ENCODE measurements around the gene ARHGAP21.
"Not testable (repeated sequence)": the region's sequence is repeated elsewhere in the genome, so short reads cannot be mapped to it uniquely, and the experiment has no call there.

The ARHGAP21 gene
- 38.5 to 228 (median 61.2) reads per million in 4 experiments for total RNA-seq

DNA sequence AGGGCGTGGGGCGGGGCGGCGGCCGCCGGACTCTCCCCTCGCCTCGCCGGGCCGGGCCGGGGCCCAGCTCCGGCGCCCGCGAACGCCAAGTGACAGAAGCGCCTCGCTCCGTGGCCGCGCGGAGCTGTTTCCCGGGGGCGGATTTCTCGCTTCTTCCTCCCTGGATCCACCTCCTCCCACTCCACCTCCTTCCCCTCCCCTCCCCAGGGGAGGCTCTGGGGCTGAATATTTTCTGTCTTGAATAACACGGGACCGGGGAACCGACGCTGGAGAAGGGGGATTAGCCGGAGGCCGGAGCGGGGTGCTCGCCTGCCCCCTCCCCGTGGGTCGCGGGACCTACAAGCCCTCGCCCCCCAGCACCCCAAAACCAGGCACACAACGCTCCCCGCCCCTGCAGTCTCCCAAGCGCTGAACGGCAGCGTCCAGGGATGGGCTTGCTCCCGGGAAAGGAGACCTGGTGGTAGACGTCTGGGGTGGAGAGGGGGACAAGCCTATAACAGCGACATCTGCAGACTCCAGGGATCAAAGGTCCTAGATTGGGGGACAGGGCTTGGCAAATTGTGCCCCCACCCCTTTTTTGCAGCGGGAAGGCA is at the start of gene ARHGAP21:
Gene ARHGAP21, minus strand, starts transcription at position 100 of the 593 bp plus-strand sequence. CDS start 1,988 bp downstream, outside the sequence.
- peak; percentile 17 for DNase-seq

DNA sequence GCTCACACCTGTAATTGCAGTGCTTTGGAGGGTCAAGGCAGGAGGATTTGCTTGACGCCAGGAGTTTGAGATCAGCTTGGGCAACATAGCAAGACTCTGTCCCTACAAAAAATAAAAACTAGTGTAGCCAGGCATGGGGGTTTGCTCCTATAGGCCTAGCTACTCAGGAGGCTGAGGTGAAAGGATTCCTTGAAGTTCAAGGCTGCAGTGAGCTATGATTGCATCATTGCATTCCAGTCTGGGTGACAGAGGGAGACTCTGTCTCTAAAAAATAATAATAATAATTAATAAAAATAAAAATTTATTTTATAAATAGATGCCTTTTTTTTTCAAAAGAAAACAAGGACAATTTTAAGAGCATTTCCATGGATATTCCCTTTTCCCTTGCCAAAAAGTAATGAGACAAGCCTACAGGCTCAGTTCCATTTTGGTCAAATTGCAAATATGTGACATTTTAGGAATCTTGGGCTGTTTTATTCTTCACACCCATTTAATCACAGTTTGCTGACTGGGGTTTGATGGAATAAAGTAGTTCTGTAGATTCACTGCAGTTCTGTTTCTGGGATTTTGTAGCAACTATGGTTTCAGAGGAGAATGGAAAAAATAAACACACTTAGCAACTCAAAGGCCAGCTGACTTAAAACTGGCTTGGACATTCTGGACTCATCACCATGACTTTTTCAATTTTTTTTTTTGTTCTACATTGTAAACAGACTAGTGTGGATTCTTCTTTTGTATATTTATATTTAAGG is 48.4 kb upstream of the ARHGAP21 start:
- DNase-seq: no peak

GRCh38 chr10:24764991-24765390 is 41.3 kb upstream of the ARHGAP21 start:
- DNase-seq: not testable (repeated sequence)

GRCh38 chr10:24762966-24763623 is 39.4 kb upstream of the ARHGAP21 start:
- no peak for DNase-seq

GRCh38 chr10:24762161-24762924 is 38.7 kb upstream of the ARHGAP21 start:
- DNase-seq: no peak

DNA sequence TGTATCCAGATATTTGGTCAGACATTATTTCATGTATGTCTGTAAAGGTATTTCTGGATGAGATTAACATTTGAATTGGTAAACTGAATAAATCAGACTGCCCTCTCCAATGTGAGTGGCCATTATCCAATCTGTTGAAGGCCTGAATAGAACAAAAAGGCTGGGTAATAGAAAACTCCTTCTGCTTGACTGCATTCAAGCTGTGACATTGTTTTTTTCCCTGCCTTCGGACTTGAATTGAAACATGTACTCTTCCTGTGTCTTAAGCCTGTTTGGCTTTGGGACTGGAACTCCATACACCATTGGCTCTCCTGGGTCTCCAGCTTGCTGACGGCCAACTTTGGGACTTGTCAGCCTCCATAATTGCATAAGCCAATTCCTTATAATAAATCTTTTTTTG is 36.0 kb upstream of the ARHGAP21 start:
- DNase-seq: no peak

GRCh38 chr10:24758254-24758653 is 34.6 kb upstream of the ARHGAP21 start:
- not testable (repeated sequence) for DNase-seq

DNA sequence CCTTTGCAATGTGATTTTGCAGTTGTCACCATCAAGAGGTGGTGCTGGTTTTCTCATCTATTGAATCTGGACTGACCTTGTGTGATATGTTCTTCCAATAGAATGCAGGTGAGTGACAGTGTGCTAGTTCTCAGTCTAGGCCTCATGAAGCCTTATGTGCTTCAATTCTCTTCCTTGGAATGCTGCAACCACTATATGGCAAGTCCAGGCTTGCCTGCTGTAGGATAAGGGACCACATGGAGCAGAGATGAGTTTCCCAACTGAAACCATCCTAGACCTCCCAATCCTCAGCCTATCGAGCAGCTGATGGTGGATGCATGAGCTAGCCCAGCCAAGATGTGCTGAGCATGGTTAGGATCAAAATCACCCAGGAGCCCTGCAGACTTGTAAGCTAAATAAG is 32.6 kb upstream of the ARHGAP21 start:
- no peak for DNase-seq

DNA sequence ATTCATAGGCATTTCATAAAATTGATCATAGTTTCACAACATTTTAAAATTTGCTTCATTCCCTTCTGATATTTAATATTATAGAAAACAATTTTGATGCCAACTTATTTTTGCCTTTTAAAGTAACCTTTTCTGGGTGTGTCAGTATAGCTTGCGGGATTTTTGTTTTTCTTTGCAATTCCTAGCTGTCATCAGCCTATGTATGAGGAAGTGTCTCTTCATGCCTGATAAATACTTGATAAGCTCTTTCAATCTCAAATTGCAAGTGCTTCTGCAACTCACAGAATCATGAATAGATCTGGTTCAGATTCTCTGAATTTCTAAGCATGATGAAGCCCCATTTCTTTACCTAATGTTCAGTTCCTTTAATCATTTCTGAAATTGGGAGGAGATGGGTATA is 28.0 kb upstream of the ARHGAP21 start:
- DNase-seq: no peak

- no peak for DNase-seq
Measured at GRCh38 chr10:24750695-24751094, 27.0 kb upstream of the ARHGAP21 start.

DNA sequence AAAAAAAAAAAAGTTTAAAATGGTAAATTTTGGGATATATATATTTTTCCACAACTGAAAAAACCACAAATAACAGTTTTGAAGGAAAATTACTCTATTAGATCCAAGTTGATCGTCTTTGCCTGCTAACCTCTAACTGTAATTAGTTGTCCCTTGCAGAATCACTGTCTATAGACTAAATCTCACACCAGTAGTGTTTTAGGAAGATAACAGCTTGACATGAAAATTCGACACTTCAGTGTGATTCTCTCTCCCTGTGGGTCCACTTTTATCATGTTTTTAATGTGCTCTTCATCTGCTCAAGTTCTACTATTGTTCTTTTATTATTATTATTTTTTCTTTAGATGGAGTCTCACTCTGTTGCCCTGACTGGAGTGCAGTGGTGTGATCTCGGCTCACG is 24.5 kb upstream of the ARHGAP21 start:
- DNase-seq: no peak

DNA sequence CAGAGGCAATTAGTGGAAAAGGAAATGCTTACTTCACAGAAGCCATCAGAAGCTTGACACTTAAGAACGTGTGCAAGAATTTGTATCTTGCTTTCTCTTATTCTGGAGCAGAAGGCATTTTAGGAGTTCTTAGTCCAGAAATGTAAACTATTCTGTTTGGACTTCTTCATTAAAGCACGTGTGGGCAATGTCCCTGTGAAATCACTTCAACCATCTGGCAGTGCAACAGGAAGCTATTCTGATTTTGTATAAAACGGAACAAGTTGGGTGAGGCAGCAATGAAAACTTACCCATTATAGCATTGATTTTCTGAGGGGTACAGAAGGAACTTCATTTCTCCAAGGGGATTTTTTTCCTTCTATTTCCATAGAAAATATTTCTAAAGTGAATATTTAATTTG is 21.3 kb upstream of the ARHGAP21 start:
- DNase-seq: no peak

GRCh38 chr10:24740714-24741113 is 17.0 kb upstream of the ARHGAP21 start:
- no peak for DNase-seq

GRCh38 chr10:24737001-24737400 is 13.3 kb upstream of the ARHGAP21 start:
- DNase-seq: no peak

DNA sequence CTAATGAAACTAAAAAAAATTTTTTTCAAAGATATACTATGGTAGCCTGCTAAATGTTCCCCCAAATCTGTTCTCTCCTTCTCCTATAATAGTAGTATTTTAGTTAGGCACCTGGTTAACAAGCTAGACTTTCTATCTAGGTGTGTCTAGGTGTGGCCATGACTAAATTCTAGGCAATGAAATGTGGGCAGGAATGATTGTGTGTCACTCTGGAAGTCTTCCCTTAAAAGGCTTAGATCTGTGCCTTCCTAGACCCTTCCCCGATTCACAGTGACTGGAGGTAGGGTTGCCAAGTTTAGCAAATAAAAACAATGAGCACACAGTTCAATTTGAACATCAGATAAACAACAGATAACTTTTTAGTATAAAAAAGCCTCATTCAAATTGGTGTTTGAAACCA is 8.3 kb upstream of the ARHGAP21 start:
- no peak for DNase-seq

- DNase-seq: no peak
Measured at GRCh38 chr10:24730811-24731210, 7.1 kb upstream of the ARHGAP21 start.

DNA sequence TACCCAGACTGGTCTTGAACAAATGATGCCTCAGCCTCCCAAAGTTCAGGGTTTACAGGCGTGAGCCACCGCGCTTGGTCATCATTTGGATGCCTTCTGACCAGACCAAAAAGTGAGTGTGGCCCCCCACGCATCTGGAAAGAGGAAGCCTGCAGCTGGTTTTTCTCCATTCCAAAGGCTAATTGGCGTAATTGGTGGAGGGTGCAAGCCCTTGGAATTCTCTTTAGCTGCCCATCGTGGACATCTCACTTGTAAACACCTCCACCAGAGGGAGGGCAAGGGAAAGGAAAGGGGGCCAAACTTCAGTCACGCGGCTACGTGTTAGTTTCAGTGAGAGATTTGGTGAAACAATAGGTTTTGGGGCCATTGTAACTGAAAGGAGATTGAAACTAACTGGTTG is 4.1 kb upstream of the ARHGAP21 start:
- DNase-seq: no peak

DNA sequence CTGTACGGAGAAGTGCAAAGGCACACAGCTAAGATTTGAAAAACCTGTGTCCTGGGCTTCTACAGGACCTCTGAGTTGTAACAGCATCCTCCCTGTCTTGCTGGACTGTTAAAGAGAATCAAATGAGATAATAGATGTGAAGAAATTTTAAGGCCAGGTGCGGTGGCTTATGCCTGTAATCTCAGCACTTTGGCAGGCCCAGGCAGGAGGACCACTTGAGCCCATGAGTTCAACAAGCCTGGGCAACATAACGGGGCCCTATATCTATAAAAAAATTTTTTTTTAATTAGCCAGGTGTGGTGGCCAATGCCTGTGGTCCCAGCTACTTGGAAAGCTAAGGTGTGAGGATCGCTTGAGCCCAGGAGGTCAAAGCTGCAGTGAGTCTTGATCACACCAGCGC is 2.9 kb upstream of the ARHGAP21 start:
- DNase-seq: no peak

DNA sequence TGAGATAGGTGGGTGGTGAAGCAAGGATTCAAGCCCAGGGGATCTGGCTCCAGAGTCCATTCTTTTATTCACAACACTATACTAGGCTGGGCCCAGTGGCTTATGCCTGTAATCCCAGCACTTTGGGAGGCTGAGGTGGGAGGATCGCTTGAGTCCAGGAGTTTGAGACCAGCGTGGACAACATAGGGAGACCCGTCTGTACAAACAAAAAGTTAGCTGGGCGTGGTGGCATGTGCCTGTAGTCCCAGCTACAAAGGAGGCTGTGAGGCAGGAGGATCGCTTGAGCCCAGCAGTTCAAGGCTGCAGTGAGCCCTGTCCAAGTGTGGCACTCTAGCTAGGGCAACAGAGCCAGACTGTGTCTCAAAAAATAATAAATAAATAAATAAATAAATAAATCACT is 2.3 kb upstream of the ARHGAP21 start:
- not testable (repeated sequence) for DNase-seq

DNA sequence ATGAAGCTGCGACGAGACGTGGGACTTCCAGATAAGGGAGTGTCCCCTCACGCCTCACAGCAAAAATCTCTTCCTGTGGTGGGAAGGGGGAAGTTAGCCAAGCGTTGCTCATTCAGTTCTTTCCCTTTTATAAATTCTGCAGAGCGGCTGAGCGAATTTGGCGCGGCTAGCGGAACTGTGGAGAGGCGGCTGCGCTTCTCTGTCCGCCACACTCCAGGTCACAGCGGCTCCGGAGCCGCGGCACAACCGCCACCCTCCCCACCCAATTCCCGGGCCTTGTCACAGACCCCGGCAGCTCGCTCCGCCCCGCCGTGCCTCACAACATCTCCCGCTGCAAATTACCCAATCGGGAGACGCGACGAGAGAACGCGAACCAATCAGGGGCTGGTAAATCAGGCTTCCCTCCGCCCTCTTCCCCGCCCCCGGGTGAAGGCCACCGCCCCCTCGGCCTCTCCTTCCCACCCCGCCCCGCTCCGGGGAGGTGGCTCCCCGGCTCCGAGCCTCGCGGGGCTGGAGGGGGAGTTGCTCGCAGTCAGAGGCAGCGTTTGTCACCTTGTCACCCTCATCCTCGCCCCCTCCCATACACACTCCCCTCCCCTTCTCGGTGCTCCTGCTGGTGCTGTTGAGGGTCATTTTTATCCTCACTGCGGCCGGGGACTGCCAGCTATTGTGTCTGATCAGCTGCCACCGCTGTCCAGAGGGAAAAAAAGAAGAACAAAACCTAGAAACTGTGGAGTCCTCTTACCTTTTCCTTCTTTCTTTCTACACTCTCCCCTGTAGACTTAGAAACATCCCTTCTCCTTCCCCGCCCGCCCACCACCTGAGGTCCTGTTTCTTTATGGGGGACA is 918 bp upstream of the ARHGAP21 start:
- peak; percentile 95 for DNase-seq

- DNase-seq: no peak
Measured at GRCh38 chr10:24723386-24723787, 300 bp downstream of the ARHGAP21 start.

DNA sequence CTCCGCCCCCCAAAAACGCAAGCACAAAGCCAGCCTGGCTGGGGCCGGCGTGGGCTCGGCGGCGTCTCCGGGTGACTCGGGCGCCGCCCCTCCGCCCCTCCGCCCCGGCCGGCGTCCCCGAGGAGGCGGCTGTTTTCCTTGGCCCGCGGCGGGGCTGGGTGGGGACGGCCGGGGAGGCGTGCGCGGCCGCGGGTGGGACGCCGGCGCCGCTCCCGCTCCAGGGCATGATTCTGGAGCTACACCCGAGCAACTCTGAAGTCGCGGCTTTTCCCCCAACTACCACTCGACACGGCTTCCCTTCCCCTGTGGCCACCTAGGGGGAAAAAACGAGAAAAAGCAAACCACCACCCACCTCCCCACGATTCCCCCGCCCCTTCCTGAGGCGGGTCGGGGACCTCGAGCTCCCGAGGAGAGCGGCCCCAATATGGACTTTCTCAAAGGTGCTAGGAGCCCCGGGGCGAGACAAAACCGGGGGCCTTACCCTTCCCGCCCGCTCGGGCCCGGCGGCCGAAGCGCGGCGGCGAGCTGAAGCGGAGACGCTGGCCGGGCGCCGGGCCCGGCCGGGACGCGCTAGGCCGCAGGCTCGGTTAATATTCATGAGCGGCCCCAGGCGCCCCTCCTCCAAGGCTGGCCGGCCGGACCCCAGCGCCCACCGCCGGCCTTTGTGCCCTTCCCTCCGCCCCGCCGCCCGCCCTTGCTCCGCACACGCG is 856 bp downstream of the ARHGAP21 start:
- DNase-seq: peak; percentile 48

Measured in effector CD8-positive, alpha-beta T cell (primary cell).